ENCODE data around the gene PRPSAP1. TPM values are rescaled to one million over a fixed set of nuclear protein-coding genes. Genes with fewer than 3 reads are reported as not detected.
"Not testable (repeated sequence)": the region's sequence is repeated elsewhere in the genome, so short reads cannot be mapped to it uniquely, and the experiment has no call there.

PRPSAP1 gene
- total RNA-seq, 1 donor from 2014 or later: 92.6 TPM

GRCh38 chr17:76309461-76309860, 44.3 kb downstream of the PRPSAP1 start:
- no peaks in the 10 kb centered on the region for H3K9me3 ChIP-seq
- no peaks in the 10 kb centered on the region for H3K27me3 ChIP-seq
- H3K27ac ChIP-seq: no peak overlapping the region
- TF ChIP-seq POLR2A (IDR thresholded peaks at IDR 0.05) (no peak), POLR2AphosphoS5 (IDR thresholded peaks at IDR 0.05; ENCODE audit: insufficient read depth in 1 of 2, low read depth in 1 of 2) (no peak), CTCF (IDR thresholded peaks at IDR 0.05) (no peak)
- DNase-seq (ENCODE audit: extremely low spot score in 2 of 2): no peak
- no peak overlapping the region for H3K4me3 ChIP-seq
- H3K36me3 ChIP-seq: peaks cover 0 to 28% of the 10 kb centered on the region in 2 donors
- H3K4me1 ChIP-seq: no peaks in the 10 kb centered on the region
- intact Hi-C loops (cut with DNase I): loop anchor here (10.0 kb wide), 1 partner anchor 185 kb away; no protein-coding TSS in a partner anchor

DNA sequence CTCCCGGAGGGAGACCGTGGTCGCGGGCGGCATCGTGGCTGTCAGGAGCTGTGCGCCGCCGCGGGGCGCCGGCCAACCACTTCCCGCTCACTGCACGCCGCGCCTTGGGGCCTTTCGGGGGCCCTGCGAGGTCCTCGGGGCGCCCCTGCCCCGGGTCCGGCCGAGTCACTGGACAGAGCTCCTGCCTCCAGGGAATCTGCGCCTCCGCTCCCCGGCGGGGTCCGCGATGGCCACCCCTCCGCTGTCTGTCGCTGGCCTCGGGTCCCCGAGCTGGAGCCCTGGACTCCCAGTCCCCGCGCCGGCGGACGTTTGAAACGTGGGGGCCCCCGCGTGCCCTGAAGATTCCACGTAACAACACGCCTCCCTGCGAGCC, 45.8 kb downstream of the PRPSAP1 start, which contains the start of gene QRICH2:
TSS of gene QRICH2 (minus strand) at position 311 of the 373 bp plus-strand sequence. CDS start at position 33, 278 bp downstream.
- intact Hi-C loops (cut with DNase I): loop anchor here (2.0 to 10.0 kb wide), 2 partner anchors 89 to 187 kb away; no protein-coding TSS in a partner anchor
- Histone ChIP-seq H3K4me1 (no peaks in the 10 kb centered on the region), H3K27me3 (no peaks in the 10 kb centered on the region), H3K9me3 (no peaks in the 10 kb centered on the region), H3K36me3 (peaks cover 0 to 19% of the 10 kb centered on the region in 2 donors), H3K27ac (no peak within 1 kb of the TSS), H3K4me3 (no peak within 1 kb of the TSS)
- DNase-seq (ENCODE audit: extremely low spot score in 2 of 2): no peak
- TF ChIP-seq CTCF (IDR thresholded peaks at IDR 0.05): no peak
- no peak for TF ChIP-seq POLR2A (IDR thresholded peaks at IDR 0.05)
- no peak for TF ChIP-seq POLR2AphosphoS5 (IDR thresholded peaks at IDR 0.05; ENCODE audit: insufficient read depth in 1 of 2, low read depth in 1 of 2)

GRCh38 chr17:76307299-76307965, 46.3 kb downstream of the PRPSAP1 start:
- intact Hi-C loops (cut with DNase I): loop anchor here (2.0 to 10.0 kb wide), 2 partner anchors 89 to 187 kb away; no protein-coding TSS in a partner anchor
- Histone ChIP-seq H3K27ac (no peak overlapping the region), H3K4me3 (no peak overlapping the region), H3K4me1 (no peaks in the 10 kb centered on the region), H3K36me3 (peaks cover 0 to 14% of the 10 kb centered on the region in 2 donors), H3K9me3 (no peaks in the 10 kb centered on the region), H3K27me3 (no peaks in the 10 kb centered on the region)
- TF ChIP-seq POLR2AphosphoS5 (IDR thresholded peaks at IDR 0.05; ENCODE audit: insufficient read depth in 1 of 2, low read depth in 1 of 2) (no peak), CTCF (IDR thresholded peaks at IDR 0.05) (no peak), POLR2A (IDR thresholded peaks at IDR 0.05) (no peak)
- DNase-seq (ENCODE audit: extremely low spot score in 2 of 2): no peak

GRCh38 chr17:76305135-76305454, 48.6 kb downstream of the PRPSAP1 start:
- intact Hi-C loops (cut with DNase I): loop anchor here (10.0 kb wide), 1 partner anchor 190 kb away; no protein-coding TSS in a partner anchor
- DNase-seq (ENCODE audit: extremely low spot score in 2 of 2); H3K9me3 ChIP-seq; H3K27ac ChIP-seq; H3K4me1 ChIP-seq; H3K4me3 ChIP-seq; H3K27me3 ChIP-seq; H3K36me3 ChIP-seq: not testable (repeated sequence)

GRCh38 chr17:76304226-76305134, 49.2 kb downstream of the PRPSAP1 start:
- H3K4me3 ChIP-seq: no peak overlapping the region
- TF ChIP-seq POLR2AphosphoS5 (IDR thresholded peaks at IDR 0.05; ENCODE audit: insufficient read depth in 1 of 2, low read depth in 1 of 2) (no peak), POLR2A (IDR thresholded peaks at IDR 0.05) (no peak), CTCF (IDR thresholded peaks at IDR 0.05) (no peak)
- H3K9me3 ChIP-seq: no peaks in the 10 kb centered on the region
- H3K27ac ChIP-seq: no peak overlapping the region
- no peaks in the 10 kb centered on the region for H3K36me3 ChIP-seq
- H3K4me1 ChIP-seq: no peaks in the 10 kb centered on the region
- H3K27me3 ChIP-seq: no peaks in the 10 kb centered on the region
- intact Hi-C loops (cut with DNase I): loop anchor here (10.0 kb wide), 1 partner anchor 190 kb away; no protein-coding TSS in a partner anchor
- no peak for DNase-seq (ENCODE audit: extremely low spot score in 2 of 2)

All from vagina (tissue), 2 donors.